Fibroblast of lung (primary cell): ENCODE results near the gene LARGE2. TPM values are rescaled to one million over a fixed set of nuclear protein-coding genes. Genes with fewer than 3 reads are reported as not detected.

Experiments
- DNase-seq, 2 donors: peaks; one replicate each; pipeline versions ENCODE4 v3.0.0 to v3.0.0-alpha.2; 2010; ENCODE audit warnings: low read depth in 2 of 2
- H2AFZ ChIP-seq: 2 replicates; pipeline ENCODE4 v1.5.1; 2012; ENCODE audit warnings: low read length, control low read depth, inconsistent platforms
- H3K27ac ChIP-seq: 2 replicates; pipeline ENCODE4 v1.5.1; 2011; ENCODE audit warnings: low read length, control low read depth; ENCODE audit not compliant: insufficient read depth
- H3K27me3 ChIP-seq: 2 replicates; pipeline ENCODE4 v1.5.1; 2011; ENCODE audit warnings: mild to moderate bottlenecking, low read length; ENCODE audit not compliant: control insufficient read depth, insufficient read depth
- H3K36me3 ChIP-seq: 2 replicates; pipeline ENCODE4 v1.5.1; 2011; ENCODE audit warnings: low read length; ENCODE audit not compliant: control insufficient read depth, insufficient read depth
- H3K4me1 ChIP-seq: 2 replicates; pipeline ENCODE4 v1.5.1; 2011; ENCODE audit warnings: low read length; ENCODE audit not compliant: control insufficient read depth, insufficient read depth; ENCODE audit errors: extremely low read depth
- H3K4me2 ChIP-seq: 2 replicates; pipeline ENCODE4 v1.5.1; 2011; ENCODE audit warnings: low read length, control low read depth; ENCODE audit not compliant: insufficient read depth; ENCODE audit errors: extremely low read depth
- H3K4me3 ChIP-seq, 4 experiments: fragments of 200-600 bp in 1 of 4; sonication (generic) in 1 of 4; replicated peaks in 1 of 4; 2 replicates each; pipeline ENCODE4 v1.5.1; 2011 to 2016; ENCODE audit warnings: low read length in 4 of 4, low read depth in 3 of 4, mild to moderate bottlenecking in 3 of 4, control low read depth in 2 of 4, inconsistent platforms in 1 of 4, mixed read lengths in 1 of 4; ENCODE audit not compliant: insufficient read depth in 1 of 4; ENCODE audit errors: control extremely low read depth in 1 of 4
- H3K79me2 ChIP-seq: 2 replicates; pipeline ENCODE4 v1.5.1; 2012; ENCODE audit warnings: mild to moderate bottlenecking, low read length, inconsistent platforms; ENCODE audit not compliant: control insufficient read depth, insufficient read depth
- H3K9ac ChIP-seq: 2 replicates; pipeline ENCODE4 v1.5.1; 2011; ENCODE audit warnings: mild to moderate bottlenecking, low read length, control low read depth; ENCODE audit not compliant: insufficient read depth
- H3K9me3 ChIP-seq: 2 replicates; pipeline ENCODE4 v1.5.1; 2012; ENCODE audit warnings: low read depth, low read length; ENCODE audit not compliant: control insufficient read depth, insufficient read depth
- H4K20me1 ChIP-seq: 2 replicates; pipeline ENCODE4 v1.5.1; 2011; ENCODE audit warnings: low read length; ENCODE audit not compliant: control insufficient read depth, insufficient read depth; ENCODE audit errors: extremely low read depth
- CTCF ChIP-seq, 2 donors: IDR thresholded peaks in 1 of 2; conservative IDR thresholded peaks in 1 of 2; 1 replicate in 1 of 2; 2 replicates in 1 of 2; pipeline ENCODE4 v1.5.1; 2011 to 2012; ENCODE audit warnings: low read length in 2 of 2, control low read depth in 1 of 2, inconsistent platforms in 1 of 2, low read depth in 1 of 2, mild to moderate bottlenecking in 1 of 2
- EZH2 ChIP-seq: IDR thresholded peaks from 2 replicates; pipeline ENCODE4 v1.5.1; 2012; ENCODE audit warnings: low read length, control low read depth, mild to moderate bottlenecking; ENCODE audit errors: missing control alignments
- polyA plus RNA-seq, 2 donors: library from polyadenylated mRNA; depleted of rRNA in 1 of 2; stranded (reverse) in 1 of 2; unstranded in 1 of 2; fragments of >200 nt; gene quantifications; 2 replicates each; pipeline ENCODE4 v1.2.1, GENCODE V29; 2011 to 2012; ENCODE audit warnings: missing spikeins in 1 of 2
- total RNA-seq: library from RNA; depleted of rRNA; stranded (reverse); fragments of >200 nt; gene quantifications from 2 replicates; pipeline ENCODE4 v1.2.1, GENCODE V29; 2014

LARGE2 gene
- total and polyA plus RNA-seq, 2 donors (not counting 1 experiment from before 2014, with no cell fraction given): not detected

GRCh38 chr11:45892856-45893255 lies 29.6 kb upstream of the LARGE2 start:
- H3K4me2 ChIP-seq: no peak overlapping the region
- no peak for TF ChIP-seq EZH2
- TF ChIP-seq CTCF (conservative IDR thresholded peaks at IDR 0.05 in 1 of 2, IDR thresholded peaks at IDR 0.05 in 1 of 2; ENCODE audit: low read depth in 1 of 2, low read length in 2 of 2): no peak
- peaks cover 22% of the 10 kb centered on the region for H3K27me3 ChIP-seq
- H3K4me1 ChIP-seq: no peaks in the 10 kb centered on the region
- H4K20me1 ChIP-seq: no peaks in the 10 kb centered on the region
- no peak for DNase-seq
- no peak overlapping the region for H2AFZ ChIP-seq
- no peak overlapping the region for H3K27ac ChIP-seq
- H3K79me2 ChIP-seq: no peaks in the 10 kb centered on the region
- H3K9ac ChIP-seq: no peak overlapping the region
- H3K36me3 ChIP-seq: no peaks in the 10 kb centered on the region
- no peak overlapping the region for H3K4me3 ChIP-seq
- no peaks in the 10 kb centered on the region for H3K9me3 ChIP-seq

- Histone ChIP-seq H3K27ac (no peak overlapping the region), H4K20me1 (no peaks in the 10 kb centered on the region), H3K4me3 (no peak overlapping the region), H3K36me3 (no peaks in the 10 kb centered on the region), H3K79me2 (no peaks in the 10 kb centered on the region), H2AFZ (no peak overlapping the region), H3K4me2 (no peak overlapping the region), H3K27me3 (peaks cover 23% of the 10 kb centered on the region), H3K4me1 (peaks cover 3% of the 10 kb centered on the region), H3K9me3 (no peaks in the 10 kb centered on the region), H3K9ac (no peak overlapping the region)
- TF ChIP-seq EZH2 (no peak), CTCF (conservative IDR thresholded peaks at IDR 0.05 in 1 of 2, IDR thresholded peaks at IDR 0.05 in 1 of 2; ENCODE audit: low read depth in 1 of 2, low read length in 2 of 2) (no peak)
- no peak for DNase-seq
Observed at GRCh38 chr11:45894555-45895247, 27.8 kb upstream of the LARGE2 start.

GRCh38 chr11:45895553-45896259 lies 26.8 kb upstream of the LARGE2 start:
- Histone ChIP-seq H3K9ac (no peak overlapping the region), H4K20me1 (no peaks in the 10 kb centered on the region), H3K4me2 (no peak overlapping the region), H3K27ac (no peak overlapping the region), H3K4me3 (no peak overlapping the region), H3K4me1 (peaks cover 3% of the 10 kb centered on the region), H2AFZ (no peak overlapping the region), H3K27me3 (peaks cover 23% of the 10 kb centered on the region), H3K36me3 (no peaks in the 10 kb centered on the region), H3K79me2 (no peaks in the 10 kb centered on the region), H3K9me3 (no peaks in the 10 kb centered on the region)
- DNase-seq: no peak
- TF ChIP-seq EZH2 (no peak), CTCF (conservative IDR thresholded peaks at IDR 0.05 in 1 of 2, IDR thresholded peaks at IDR 0.05 in 1 of 2; ENCODE audit: low read depth in 1 of 2, low read length in 2 of 2) (no peak)
